Vagina (tissue), 2 donors: ENCODE measurements around the gene UCHL3.

Source experiments
- POLR2A ChIP-seq, 2 donors: fragments of 450-650 bp; IDR thresholded peaks; one replicate each; pipeline ENCODE4 v1.6.1; 2017; ENCODE audit warnings: antibody characterized with exemption in 2 of 2, mild to moderate bottlenecking in 2 of 2, moderate library complexity in 2 of 2
- TF ChIP-seq, protein P1 (sequence below), 3 experiments: fragments of 450-650 bp in 2 of 3; fragments of 200-600 bp in 1 of 3; sonication (generic) in 1 of 3; IDR thresholded peaks; one replicate each; pipeline ENCODE4 v1.5.1; 2017 to 2019; ENCODE audit warnings: antibody characterized with exemption in 3 of 3, mild to moderate bottlenecking in 2 of 3, moderate library complexity in 2 of 3

DNA sequence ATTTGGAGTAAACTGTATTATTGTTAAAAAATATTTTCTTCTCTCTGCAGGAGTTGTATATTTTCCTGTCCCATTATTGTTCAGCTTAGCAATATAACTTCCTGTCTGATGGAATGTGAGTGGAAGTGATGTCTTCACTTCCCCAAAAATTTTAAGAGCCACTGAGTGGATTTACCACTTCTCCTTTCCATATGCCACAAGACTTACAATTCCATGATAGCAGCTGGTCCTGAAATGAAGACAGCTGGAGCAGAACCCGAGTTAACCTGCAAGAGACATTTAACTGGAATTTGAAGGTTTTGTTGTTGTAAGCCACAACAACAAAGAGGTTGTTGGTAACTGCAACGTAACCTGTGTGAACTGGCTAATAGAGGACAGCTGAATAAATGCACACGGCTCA lies 44.3 kb upstream of the UCHL3 start:
- TF ChIP-seq, protein P1, sequence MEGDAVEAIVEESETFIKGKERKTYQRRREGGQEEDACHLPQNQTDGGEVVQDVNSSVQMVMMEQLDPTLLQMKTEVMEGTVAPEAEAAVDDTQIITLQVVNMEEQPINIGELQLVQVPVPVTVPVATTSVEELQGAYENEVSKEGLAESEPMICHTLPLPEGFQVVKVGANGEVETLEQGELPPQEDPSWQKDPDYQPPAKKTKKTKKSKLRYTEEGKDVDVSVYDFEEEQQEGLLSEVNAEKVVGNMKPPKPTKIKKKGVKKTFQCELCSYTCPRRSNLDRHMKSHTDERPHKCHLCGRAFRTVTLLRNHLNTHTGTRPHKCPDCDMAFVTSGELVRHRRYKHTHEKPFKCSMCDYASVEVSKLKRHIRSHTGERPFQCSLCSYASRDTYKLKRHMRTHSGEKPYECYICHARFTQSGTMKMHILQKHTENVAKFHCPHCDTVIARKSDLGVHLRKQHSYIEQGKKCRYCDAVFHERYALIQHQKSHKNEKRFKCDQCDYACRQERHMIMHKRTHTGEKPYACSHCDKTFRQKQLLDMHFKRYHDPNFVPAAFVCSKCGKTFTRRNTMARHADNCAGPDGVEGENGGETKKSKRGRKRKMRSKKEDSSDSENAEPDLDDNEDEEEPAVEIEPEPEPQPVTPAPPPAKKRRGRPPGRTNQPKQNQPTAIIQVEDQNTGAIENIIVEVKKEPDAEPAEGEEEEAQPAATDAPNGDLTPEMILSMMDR (IDR thresholded peaks at IDR 0.05): no peak
- TF ChIP-seq POLR2A (IDR thresholded peaks at IDR 0.05): no peak
